ENCODE measurements around the gene TCEANC2. TPM values are rescaled to one million over a fixed set of nuclear protein-coding genes. Genes with fewer than 3 reads are reported as not detected.

The TCEANC2 gene
- total and polyA plus RNA-seq, 2 donors (not counting 3 experiments of a cell fraction or from before 2014, with no cell fraction given): 3.2 to 6.1 TPM

DNA sequence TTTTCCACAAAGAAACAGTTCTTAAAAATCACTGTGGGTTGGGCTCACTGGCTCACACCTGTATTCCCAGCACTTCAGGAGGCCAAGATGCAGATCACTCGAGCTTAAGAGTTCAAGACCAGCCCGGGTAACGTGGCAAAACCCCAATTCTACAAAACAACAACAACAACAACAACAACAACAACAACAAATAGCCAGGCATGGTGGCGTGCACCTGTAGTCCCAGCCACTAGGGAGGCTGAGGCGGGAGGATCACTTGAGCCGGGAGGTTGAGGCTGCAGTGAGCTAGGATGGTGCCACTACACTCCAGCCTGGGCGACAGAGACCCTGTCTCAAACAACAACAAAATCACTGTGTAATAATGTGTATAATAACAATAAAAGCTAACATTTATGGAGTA is 58.6 kb downstream of the TCEANC2 start:
- H3K9me1 ChIP-seq (replicated peaks; ENCODE audit: control insufficient read depth, extremely low read depth, insufficient read depth, low read length): no peaks in the 10 kb centered on the region
- H4K20me1 ChIP-seq (replicated peaks; ENCODE audit: control insufficient read depth, extremely low read depth, insufficient read depth, low read length): no peaks in the 10 kb centered on the region
- H3K4me2 ChIP-seq (ENCODE audit: insufficient read depth, low read length): no peak overlapping the region
- H3K27ac ChIP-seq (ENCODE audit: insufficient read depth, low read depth, low read length): no peak overlapping the region
- BruUV-seq (replicated peaks): no TSS peak
- no peaks in the 10 kb centered on the region for H3K79me2 ChIP-seq (ENCODE audit: control insufficient read depth, insufficient read depth, low read length)
- dilution Hi-C loops (cut with MboI; ENCODE audit: extremely low pct_ligation_motif_present, low sequenced_read_pairs): no loop called here
- no peaks in the 10 kb centered on the region for H3K9me3 ChIP-seq (replicated peaks; ENCODE audit: control insufficient read depth, insufficient read depth, low read length)
- no peak for TF ChIP-seq MYC (IDR thresholded peaks at IDR 0.05; ENCODE audit: low read depth, low read length)
- TF ChIP-seq FOS (IDR thresholded peaks at IDR 0.05; ENCODE audit: borderline replicate concordance, insufficient read depth, low read length): no peak
- TF ChIP-seq CTCF (IDR thresholded peaks at IDR 0.05; ENCODE audit: extremely low read depth in 1 of 2, insufficient read depth in 1 of 2, low read depth in 1 of 2, low read length in 2 of 2): no peak
- TF ChIP-seq EZH2 (IDR thresholded peaks at IDR 0.05; ENCODE audit: borderline replicate concordance, low read depth, low read length, severe bottlenecking): no peak
- no peak for TF ChIP-seq POLR2A (IDR thresholded peaks at IDR 0.05; ENCODE audit: low read depth, low read length)
- TF ChIP-seq MAX (IDR thresholded peaks at IDR 0.05; ENCODE audit: insufficient read depth, insufficient read length): no peak
- no peak for TF ChIP-seq GATA2 (IDR thresholded peaks at IDR 0.05; ENCODE audit: insufficient read depth, insufficient read length, low read depth, low read length)
- no peak for TF ChIP-seq POLR2AphosphoS5 (IDR thresholded peaks at IDR 0.05; ENCODE audit: insufficient read depth, low read depth, low read length)
- TF ChIP-seq JUN (IDR thresholded peaks at IDR 0.05; ENCODE audit: borderline replicate concordance, insufficient read depth, insufficient read length, low read depth): no peak
- H3K36me3 ChIP-seq (ENCODE audit: control insufficient read depth in 2 of 2, extremely low read depth in 1 of 2, insufficient read depth in 2 of 2, low read length in 2 of 2): no peaks in the 10 kb centered on the region
- no peaks in the 10 kb centered on the region for H3K4me1 ChIP-seq (ENCODE audit: control insufficient read depth, extremely low read depth, insufficient read depth, low read length)
- H3K4me3 ChIP-seq (replicated peaks in 1 of 3; ENCODE audit: insufficient read depth in 1 of 3, low read depth in 1 of 3, low read length in 3 of 3): no peak overlapping the region
- H3K9ac ChIP-seq (replicated peaks; ENCODE audit: extremely low read depth, insufficient read depth, low read length): no peak overlapping the region
- no peak overlapping the region for H2AFZ ChIP-seq (ENCODE audit: low read depth, low read length)
- CTCF ChIA-PET: interaction anchor here (1.2 to 3.1 kb wide), 5 partner anchors 9 to 388 kb away, joined by 3 to 15 read pairs (median 4); no protein-coding TSS in a partner anchor
- POLR2A ChIA-PET: no interaction called here
- DNase-seq (ENCODE audit: low read depth, low spot score): no peak
- H3K27me3 ChIP-seq (ENCODE audit: control insufficient read depth in 2 of 2, insufficient read depth in 2 of 2, low read length in 2 of 2): peaks cover 0 to 3% of the 10 kb centered on the region in 2 experiments
- FAIRE-seq: no peak
- intact Hi-C loops (cut with micrococcal nuclease): no loop called here
